Measurements from ENCODE around the gene PLXNA2. TPM values are rescaled to one million over a fixed set of nuclear protein-coding genes. Genes with fewer than 3 reads are reported as not detected.

The PLXNA2 gene
- total and polyA plus RNA-seq, 2 of the 4 experiments (the other 2 are of a cell fraction): 0.72 to 1.1 TPM

- Histone ChIP-seq H4K91ac (ENCODE audit: insufficient read depth, low read depth, low read length) (no peak overlapping the region), H3K18ac (ENCODE audit: low read depth, low read length) (no peak overlapping the region), H3K79me1 (ENCODE audit: low read depth in 1 of 2, low read length in 2 of 2) (no peaks in the 10 kb centered on the region), H3K9me1 (ENCODE audit: insufficient read depth, low read length) (no peaks in the 10 kb centered on the region), H3K4me1 (ENCODE audit: control insufficient read depth, insufficient read depth, low read length) (peaks cover 6% of the 10 kb centered on the region), H2AK5ac (ENCODE audit: low read depth, low read length) (no peak overlapping the region), H3K9me3 (ENCODE audit: control insufficient read depth, insufficient read depth, low read length) (no peaks in the 10 kb centered on the region), H3K27me3 (ENCODE audit: control insufficient read depth, insufficient read depth, low read length) (no peaks in the 10 kb centered on the region), H4K5ac (ENCODE audit: low read depth, low read length) (no peak overlapping the region), H3K4me2 (ENCODE audit: low read depth, low read length) (no peak overlapping the region), H3K4ac (ENCODE audit: low read depth, low read length) (no peak overlapping the region), H2BK20ac (ENCODE audit: low read depth, low read length) (no peak overlapping the region), H4K20me1 (ENCODE audit: insufficient read depth, low read length) (no peaks in the 10 kb centered on the region), H2AFZ (replicated peaks; ENCODE audit: low read length, poor library complexity) (no peak overlapping the region), H2BK15ac (ENCODE audit: low read depth, low read length) (no peak overlapping the region), H4K8ac (ENCODE audit: low read depth in 2 of 2, low read length in 2 of 2) (no peak overlapping the region), H3K9ac (ENCODE audit: low read depth, low read length) (no peak overlapping the region), H3K27ac (ENCODE audit: insufficient read depth, low read length) (no peak overlapping the region), H3K23ac (ENCODE audit: low read depth, low read length) (no peak overlapping the region), H3K56ac (ENCODE audit: extremely low read depth, insufficient read depth, low read length) (no peak overlapping the region), H3K36me3 (ENCODE audit: control insufficient read depth, insufficient read depth, low read length) (no peaks in the 10 kb centered on the region), H2BK120ac (ENCODE audit: low read depth, low read length) (no peak overlapping the region), H3K14ac (replicated peaks; ENCODE audit: low read depth, low read length) (no peak overlapping the region), H2BK5ac (ENCODE audit: low read depth, low read length, poor library complexity, severe bottlenecking) (no peak overlapping the region), H3K4me3 (ENCODE audit: insufficient read depth, low read depth, low read length) (no peak overlapping the region), H2AK9ac (replicated peaks; ENCODE audit: low read depth, low read length, poor library complexity) (no peak overlapping the region)
- POLR2A ChIA-PET (ENCODE audit: unreplicated experiment): no interaction called here
- dilution Hi-C loops (cut with HindIII; ENCODE audit: low sequenced_read_pairs, unreplicated experiment) (no loop called here), in situ Hi-C loops (cut with MboI; ENCODE audit: low sequenced_read_pairs) (no loop called here), intact Hi-C loops (cut with micrococcal nuclease) (no loop called here)
- TF ChIP-seq, protein P1, sequence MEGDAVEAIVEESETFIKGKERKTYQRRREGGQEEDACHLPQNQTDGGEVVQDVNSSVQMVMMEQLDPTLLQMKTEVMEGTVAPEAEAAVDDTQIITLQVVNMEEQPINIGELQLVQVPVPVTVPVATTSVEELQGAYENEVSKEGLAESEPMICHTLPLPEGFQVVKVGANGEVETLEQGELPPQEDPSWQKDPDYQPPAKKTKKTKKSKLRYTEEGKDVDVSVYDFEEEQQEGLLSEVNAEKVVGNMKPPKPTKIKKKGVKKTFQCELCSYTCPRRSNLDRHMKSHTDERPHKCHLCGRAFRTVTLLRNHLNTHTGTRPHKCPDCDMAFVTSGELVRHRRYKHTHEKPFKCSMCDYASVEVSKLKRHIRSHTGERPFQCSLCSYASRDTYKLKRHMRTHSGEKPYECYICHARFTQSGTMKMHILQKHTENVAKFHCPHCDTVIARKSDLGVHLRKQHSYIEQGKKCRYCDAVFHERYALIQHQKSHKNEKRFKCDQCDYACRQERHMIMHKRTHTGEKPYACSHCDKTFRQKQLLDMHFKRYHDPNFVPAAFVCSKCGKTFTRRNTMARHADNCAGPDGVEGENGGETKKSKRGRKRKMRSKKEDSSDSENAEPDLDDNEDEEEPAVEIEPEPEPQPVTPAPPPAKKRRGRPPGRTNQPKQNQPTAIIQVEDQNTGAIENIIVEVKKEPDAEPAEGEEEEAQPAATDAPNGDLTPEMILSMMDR (conservative IDR thresholded peaks at IDR 0.05; ENCODE audit: low read depth, low read length): no peak
- TF ChIP-seq BHLHE40 (IDR thresholded peaks at IDR 0.05; ENCODE audit: low read depth, low read length): no peak
- no peak for TF ChIP-seq MXI1 (IDR thresholded peaks at IDR 0.05; ENCODE audit: borderline replicate concordance, low read depth, low read length)
- TF ChIP-seq MAFK (IDR thresholded peaks at IDR 0.05; ENCODE audit: low read depth, low read length): no peak
- TF ChIP-seq, protein P2, sequence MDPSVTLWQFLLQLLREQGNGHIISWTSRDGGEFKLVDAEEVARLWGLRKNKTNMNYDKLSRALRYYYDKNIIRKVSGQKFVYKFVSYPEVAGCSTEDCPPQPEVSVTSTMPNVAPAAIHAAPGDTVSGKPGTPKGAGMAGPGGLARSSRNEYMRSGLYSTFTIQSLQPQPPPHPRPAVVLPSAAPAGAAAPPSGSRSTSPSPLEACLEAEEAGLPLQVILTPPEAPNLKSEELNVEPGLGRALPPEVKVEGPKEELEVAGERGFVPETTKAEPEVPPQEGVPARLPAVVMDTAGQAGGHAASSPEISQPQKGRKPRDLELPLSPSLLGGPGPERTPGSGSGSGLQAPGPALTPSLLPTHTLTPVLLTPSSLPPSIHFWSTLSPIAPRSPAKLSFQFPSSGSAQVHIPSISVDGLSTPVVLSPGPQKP (IDR thresholded peaks at IDR 0.05; ENCODE audit: borderline replicate concordance, low read depth, low read length): no peak
- no peak for TF ChIP-seq RCOR1 (IDR thresholded peaks at IDR 0.05; ENCODE audit: insufficient replicate concordance, low read length)
- DNase-seq (no peak), ATAC-seq (ENCODE audit: low read depth) (no peak)
- CTCF ChIA-PET: no interaction called here
- BruUV-seq (replicated peaks): no TSS peak
- 38% methylated on average over 1 of the region's 7 CpGs; no CpG with 5 or more reads in 1 of the 2 experiments for WGBS, 2 experiments (ENCODE audit: extremely low coverage in 2 of 2, insufficient read length in 1 of 2)
Observed at GRCh38 chr1:208084764-208085163, 159.4 kb downstream of the PLXNA2 start.
